Chondrocyte (in vitro differentiated cells): Measurements from ENCODE around the gene PAK3. TPM values are rescaled to one million over a fixed set of nuclear protein-coding genes. Genes with fewer than 3 reads are reported as not detected.

Experiments used
- DNase-seq: peaks from one replicate; pipeline ENCODE4 v3.0.0; 2021; ENCODE audit warnings: mixed read lengths, low spot score
- H3K27ac Mint-ChIP-seq: one replicate; pipeline ENCODE4 v1.8.0; 2021; ENCODE audit warnings: mild to moderate bottlenecking, moderate library complexity, mixed read lengths; ENCODE audit not compliant: unreplicated experiment
- H3K27me3 Mint-ChIP-seq: 2 replicates; pipeline ENCODE4 v1.8.0; 2021; ENCODE audit warnings: low read depth, mixed read lengths
- H3K36me3 Mint-ChIP-seq: 2 replicates; pipeline ENCODE4 v1.8.0; 2021; ENCODE audit warnings: low read depth, mixed read lengths
- H3K4me1 Mint-ChIP-seq: 2 replicates; pipeline ENCODE4 v1.8.0; 2021; ENCODE audit warnings: low read depth, mild to moderate bottlenecking, mixed read lengths
- H3K4me3 Mint-ChIP-seq: one replicate; pipeline ENCODE4 v1.8.0; 2021; ENCODE audit warnings: mild to moderate bottlenecking, moderate library complexity, mixed read lengths; ENCODE audit not compliant: unreplicated experiment
- H3K9me3 Mint-ChIP-seq: 2 replicates; pipeline ENCODE4 v1.8.0; 2021; ENCODE audit warnings: low read depth, mixed read lengths
- total RNA-seq: library from RNA; stranded (reverse); gene quantifications from 3 replicates; pipeline ENCODE4 v1.2.1, GENCODE V29; 2021
- TF ChIP-seq, protein P1 (sequence below): fragments of 200-600 bp; sonication (generic); IDR thresholded peaks from 2 replicates; pipeline ENCODE4 v1.5.0; 2021; ENCODE audit warnings: antibody characterized with exemption, mild to moderate bottlenecking, moderate library complexity

PAK3 gene
- total RNA-seq, 1 donor from 2014 or later: 0.27 TPM

DNA sequence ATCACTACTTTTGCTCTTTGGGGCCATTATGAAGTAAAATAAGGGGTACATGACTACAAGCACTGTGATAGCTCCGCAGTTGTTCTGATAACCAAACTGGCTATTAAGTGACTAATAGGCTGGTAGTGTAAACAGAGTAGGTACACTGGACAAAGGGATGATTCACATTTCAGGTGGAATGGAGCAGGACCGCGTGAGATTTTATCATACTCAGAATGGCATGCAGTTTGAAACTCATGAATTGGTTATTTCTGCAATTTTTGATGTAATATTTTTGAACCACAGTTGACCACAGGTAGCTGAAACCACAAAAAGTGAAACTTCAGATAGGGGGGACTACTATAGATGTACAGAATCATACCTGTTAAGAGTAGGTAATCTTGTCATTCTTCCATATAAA lies 55.8 kb downstream of the PAK3 start:
- DNase-seq: no peak
- TF ChIP-seq, protein P1, sequence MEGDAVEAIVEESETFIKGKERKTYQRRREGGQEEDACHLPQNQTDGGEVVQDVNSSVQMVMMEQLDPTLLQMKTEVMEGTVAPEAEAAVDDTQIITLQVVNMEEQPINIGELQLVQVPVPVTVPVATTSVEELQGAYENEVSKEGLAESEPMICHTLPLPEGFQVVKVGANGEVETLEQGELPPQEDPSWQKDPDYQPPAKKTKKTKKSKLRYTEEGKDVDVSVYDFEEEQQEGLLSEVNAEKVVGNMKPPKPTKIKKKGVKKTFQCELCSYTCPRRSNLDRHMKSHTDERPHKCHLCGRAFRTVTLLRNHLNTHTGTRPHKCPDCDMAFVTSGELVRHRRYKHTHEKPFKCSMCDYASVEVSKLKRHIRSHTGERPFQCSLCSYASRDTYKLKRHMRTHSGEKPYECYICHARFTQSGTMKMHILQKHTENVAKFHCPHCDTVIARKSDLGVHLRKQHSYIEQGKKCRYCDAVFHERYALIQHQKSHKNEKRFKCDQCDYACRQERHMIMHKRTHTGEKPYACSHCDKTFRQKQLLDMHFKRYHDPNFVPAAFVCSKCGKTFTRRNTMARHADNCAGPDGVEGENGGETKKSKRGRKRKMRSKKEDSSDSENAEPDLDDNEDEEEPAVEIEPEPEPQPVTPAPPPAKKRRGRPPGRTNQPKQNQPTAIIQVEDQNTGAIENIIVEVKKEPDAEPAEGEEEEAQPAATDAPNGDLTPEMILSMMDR: no peak
- no peak overlapping the region for H3K4me3 Mint-ChIP-seq
- no peak overlapping the region for H3K27ac Mint-ChIP-seq
- no peaks in the 10 kb centered on the region for H3K9me3 Mint-ChIP-seq
- H3K36me3 Mint-ChIP-seq: no peaks in the 10 kb centered on the region
- H3K4me1 Mint-ChIP-seq: no peaks in the 10 kb centered on the region
- no peaks in the 10 kb centered on the region for H3K27me3 Mint-ChIP-seq

DNA sequence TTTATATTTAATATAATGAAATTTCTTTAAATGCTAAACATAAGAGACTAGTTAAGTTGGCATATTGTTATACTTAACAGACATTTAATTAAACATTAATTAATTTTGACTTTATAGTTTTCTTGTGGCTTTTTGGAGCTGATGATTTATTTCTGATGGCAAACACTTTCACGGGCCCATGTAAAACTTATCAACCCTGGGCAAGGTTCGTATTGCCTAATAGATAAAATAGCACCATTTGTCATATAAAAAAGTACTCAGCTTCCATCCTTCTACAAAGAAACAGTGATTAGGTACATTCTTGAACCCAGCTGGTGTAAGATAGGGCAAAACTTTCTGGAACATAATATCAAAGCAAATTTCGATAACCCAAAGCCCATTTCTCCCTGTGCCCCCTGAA lies 63.2 kb downstream of the PAK3 start:
- H3K27me3 Mint-ChIP-seq: no peaks in the 10 kb centered on the region
- no peaks in the 10 kb centered on the region for H3K36me3 Mint-ChIP-seq
- TF ChIP-seq, protein P1: no peak
- no peaks in the 10 kb centered on the region for H3K9me3 Mint-ChIP-seq
- no peak for DNase-seq
- H3K4me1 Mint-ChIP-seq: no peaks in the 10 kb centered on the region
- no peak overlapping the region for H3K27ac Mint-ChIP-seq
- no peak overlapping the region for H3K4me3 Mint-ChIP-seq

DNA sequence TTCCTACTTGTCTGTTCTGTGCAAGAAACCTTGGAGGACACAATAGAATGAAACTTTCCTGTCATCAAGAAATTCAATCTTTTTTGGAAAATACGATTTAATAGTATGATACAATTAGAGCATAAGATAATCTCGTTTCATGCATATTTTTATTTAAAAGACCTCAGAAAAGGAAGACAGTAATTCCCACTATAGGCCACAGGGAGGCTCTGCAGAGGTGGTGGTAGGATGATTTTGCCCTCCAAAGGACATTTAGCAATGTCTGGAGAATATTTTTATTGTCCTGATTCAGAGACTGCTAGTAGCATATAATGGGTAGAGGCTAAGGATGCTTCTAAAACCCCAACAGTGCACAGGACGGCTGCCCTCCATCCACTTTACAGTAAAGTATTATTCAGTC lies 68.7 kb downstream of the PAK3 start:
- Mint-ChIP-seq H3K27me3 (peaks cover 4% of the 10 kb centered on the region), H3K4me3 (no peak overlapping the region), H3K4me1 (no peaks in the 10 kb centered on the region), H3K27ac (no peak overlapping the region), H3K36me3 (no peaks in the 10 kb centered on the region), H3K9me3 (no peaks in the 10 kb centered on the region)
- TF ChIP-seq, protein P1: peak; percentile 65
- no peak for DNase-seq

DNA sequence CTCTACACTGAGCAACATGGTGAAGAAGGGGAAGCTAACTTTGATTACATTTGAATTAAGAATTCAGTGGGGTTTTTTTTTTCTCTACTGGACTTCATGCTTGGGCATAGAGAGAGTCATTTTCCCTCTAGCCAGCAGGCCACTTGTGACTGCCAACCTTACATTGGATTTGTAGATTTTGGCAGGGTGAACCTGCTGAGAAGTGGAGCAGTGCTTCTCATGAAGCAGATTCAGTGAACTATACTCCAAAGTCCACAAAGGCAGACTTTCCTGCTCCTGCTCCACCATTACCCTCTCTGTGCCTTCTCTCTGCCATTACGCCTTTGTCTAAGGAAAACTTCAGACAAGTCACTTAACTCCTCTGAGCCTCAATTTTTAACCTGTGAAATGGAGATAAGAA lies 69.9 kb downstream of the PAK3 start:
- Mint-ChIP-seq H3K36me3 (no peaks in the 10 kb centered on the region), H3K4me3 (no peak overlapping the region), H3K27ac (no peak overlapping the region), H3K27me3 (peaks cover 4% of the 10 kb centered on the region), H3K9me3 (no peaks in the 10 kb centered on the region), H3K4me1 (no peaks in the 10 kb centered on the region)
- no peak for DNase-seq
- TF ChIP-seq, protein P1: no peak

DNA sequence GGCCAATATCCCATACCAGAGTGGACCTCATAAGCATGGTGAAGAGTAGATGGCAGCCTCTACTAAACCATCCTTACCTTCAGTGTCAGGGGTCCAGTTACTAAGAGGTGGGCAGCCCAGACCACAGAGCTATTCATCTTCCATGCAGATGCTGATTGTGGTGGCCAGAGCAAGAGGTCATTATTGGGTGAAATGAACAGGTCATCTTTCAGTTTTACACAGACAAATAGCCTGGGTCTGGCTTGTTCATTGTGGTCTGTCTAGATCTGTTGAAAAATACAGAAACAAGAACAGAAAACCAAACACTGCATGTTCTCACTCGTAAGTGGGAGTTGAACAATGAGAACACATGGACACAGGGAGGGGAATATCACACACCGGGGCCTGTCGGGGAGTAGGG lies 71.3 kb downstream of the PAK3 start:
- Mint-ChIP-seq H3K9me3 (no peaks in the 10 kb centered on the region), H3K27me3 (peaks cover 4% of the 10 kb centered on the region), H3K36me3 (no peaks in the 10 kb centered on the region), H3K27ac (no peak overlapping the region), H3K4me1 (no peaks in the 10 kb centered on the region), H3K4me3 (no peak overlapping the region)
- no peak for DNase-seq
- TF ChIP-seq, protein P1: no peak
